SU-DHL-6 (cell line): ENCODE data around the gene BICD1.
"Not testable (repeated sequence)": the region's sequence is repeated elsewhere in the genome, so short reads cannot be mapped to it uniquely, and the experiment has no call there.

Experiments
- H2AFZ ChIP-seq: fragments of 200-600 bp; sonication (generic); 2 replicates; pipeline ENCODE4 v1.6.1; 2014; ENCODE audit warnings: low read depth, mild to moderate bottlenecking, moderate library complexity, mixed read lengths, antibody characterized with exemption, low read length; ENCODE audit not compliant: severe bottlenecking
- H3F3A ChIP-seq: fragments of 200-600 bp; shearing (Covaris generic); 2 replicates; pipeline ENCODE4 v1.6.0; 2016; ENCODE audit warnings: antibody characterized with exemption, mild to moderate bottlenecking; ENCODE audit not compliant: insufficient read depth
- H3K27ac ChIP-seq: fragments of 200-600 bp; sonication (generic); 2 replicates; pipeline ENCODE4 v1.5.1; 2016; ENCODE audit warnings: low read depth, mild to moderate bottlenecking, low read length, moderate library complexity, mixed read lengths
- H3K27me3 ChIP-seq: fragments of 200-600 bp; sonication (generic), shearing (Covaris generic); 2 replicates; pipeline ENCODE4 v1.6.0; 2014; ENCODE audit warnings: mild to moderate bottlenecking, low read length
- H3K36me3 ChIP-seq: fragments of 200-600 bp; sonication (generic); 2 replicates; pipeline ENCODE4 v1.6.1; 2014; ENCODE audit warnings: mild to moderate bottlenecking, low read length, mixed read lengths
- H3K4me2 ChIP-seq: fragments of 300-600, 200-600 bp; shearing (Covaris generic), sonication (generic); 2 replicates; pipeline ENCODE4 v1.6.0; 2014; ENCODE audit warnings: low read length, low read depth, mild to moderate bottlenecking; ENCODE audit not compliant: poor library complexity, severe bottlenecking
- H3K4me3 ChIP-seq: fragments of 200-600 bp; sonication (generic); 2 replicates; pipeline ENCODE4 v1.5.1; 2014; ENCODE audit warnings: antibody characterized with exemption, low read length, mild to moderate bottlenecking, mixed read lengths; ENCODE audit not compliant: insufficient read depth, poor library complexity, severe bottlenecking
- H3K79me2 ChIP-seq: fragments of 200-600 bp; sonication (generic); 2 replicates; pipeline ENCODE4 v1.6.1; 2014; ENCODE audit warnings: mild to moderate bottlenecking, low read length, moderate library complexity; ENCODE audit not compliant: insufficient read depth
- H3K9ac ChIP-seq: fragments of 200-600 bp; sonication (generic); 2 replicates; pipeline ENCODE4 v1.7.0; 2014; ENCODE audit warnings: mild to moderate bottlenecking, low read length
- H3K9me2 ChIP-seq: fragments of 200-600 bp; sonication (generic); replicated peaks from 2 replicates; pipeline ENCODE4 v1.6.1; 2014; ENCODE audit warnings: low read length; ENCODE audit not compliant: insufficient read depth
- H3K9me3 ChIP-seq: fragments of 200-600 bp; sonication (generic); 2 replicates; pipeline ENCODE4 v1.6.1; 2014; ENCODE audit warnings: low read length, mixed read lengths; ENCODE audit not compliant: insufficient read depth
- H4K20me1 ChIP-seq: fragments of 200-600 bp; sonication (generic); 2 replicates; pipeline ENCODE4 v1.6.1; 2014; ENCODE audit warnings: low read depth, mild to moderate bottlenecking, antibody characterized with exemption, low read length, moderate library complexity, mixed read lengths
- CTCF ChIP-seq: fragments of 200-600 bp; sonication (generic); IDR thresholded peaks from one replicate; pipeline ENCODE4 v1.5.1; 2017; ENCODE audit warnings: antibody characterized with exemption, mild to moderate bottlenecking, low read length, moderate library complexity; ENCODE audit not compliant: insufficient read depth, poor library complexity, severe bottlenecking
- EZH2phosphoT487 ChIP-seq: fragments of 200-600 bp; sonication (generic), shearing (Covaris generic); conservative IDR thresholded peaks from 2 replicates; pipeline ENCODE4 v1.6.1; 2018; ENCODE audit warnings: mild to moderate bottlenecking, antibody characterized with exemption, low read length, moderate library complexity, mixed read lengths

The BICD1 gene

DNA sequence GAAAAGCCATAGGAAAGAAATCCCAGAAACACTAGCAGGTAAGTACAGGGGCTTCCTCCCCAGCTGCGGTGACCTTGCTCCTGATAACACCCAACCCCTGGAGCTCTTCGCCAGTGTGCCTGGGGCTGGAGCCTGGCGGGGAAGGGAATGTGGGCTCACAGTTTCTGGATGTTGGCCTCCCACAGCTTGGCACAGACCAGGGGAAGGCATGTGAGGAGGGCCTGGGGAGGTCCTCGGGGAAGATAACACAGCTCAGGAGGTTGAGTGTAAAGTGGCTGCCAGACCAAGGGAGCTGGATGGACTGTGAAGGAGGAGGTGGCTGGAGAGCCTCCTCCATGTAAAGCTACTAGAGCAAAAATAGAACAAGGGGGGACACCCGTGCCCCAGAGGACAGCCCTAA is 120.1 kb downstream of the BICD1 start:
- Histone ChIP-seq H2AFZ (no peak overlapping the region), H4K20me1 (no peaks in the 10 kb centered on the region), H3K4me2 (no peak overlapping the region), H3K79me2 (peaks cover 4% of the 10 kb centered on the region; the same call in 1 of the 2 replicates), H3K9ac (no peak overlapping the region), H3K27ac (no peak overlapping the region), H3K36me3 (peaks cover 4% of the 10 kb centered on the region; the same call in 1 of the 2 replicates), H3F3A (no peaks in the 10 kb centered on the region), H3K9me3 (no peaks in the 10 kb centered on the region), H3K27me3 (no peaks in the 10 kb centered on the region), H3K4me3 (no peak overlapping the region), H3K9me2 (no peaks in the 10 kb centered on the region; the same call in 1 of the 2 replicates)
- TF ChIP-seq EZH2phosphoT487: no peak
- no peak for TF ChIP-seq CTCF

GRCh38 chr12:32229971-32230612 is 123.4 kb downstream of the BICD1 start:
- Histone ChIP-seq H3K4me2 (no peak overlapping the region), H3K27ac (0 out of 2 replicates have a peak overlapping the region, but pooled peaks have one; percentile 3), H3K9me2 (no peaks in the 10 kb centered on the region; the same call in 1 of the 2 replicates), H2AFZ (no peak overlapping the region), H3K36me3 (peaks cover 3% of the 10 kb centered on the region; the same call in 1 of the 2 replicates), H3K27me3 (no peaks in the 10 kb centered on the region), H3K79me2 (peaks cover 15% of the 10 kb centered on the region), H3K4me3 (no peak overlapping the region), H4K20me1 (no peaks in the 10 kb centered on the region), H3K9me3 (no peaks in the 10 kb centered on the region), H3K9ac (no peak overlapping the region), H3F3A (no peaks in the 10 kb centered on the region)
- no peak for TF ChIP-seq EZH2phosphoT487
- TF ChIP-seq CTCF: no peak

DNA sequence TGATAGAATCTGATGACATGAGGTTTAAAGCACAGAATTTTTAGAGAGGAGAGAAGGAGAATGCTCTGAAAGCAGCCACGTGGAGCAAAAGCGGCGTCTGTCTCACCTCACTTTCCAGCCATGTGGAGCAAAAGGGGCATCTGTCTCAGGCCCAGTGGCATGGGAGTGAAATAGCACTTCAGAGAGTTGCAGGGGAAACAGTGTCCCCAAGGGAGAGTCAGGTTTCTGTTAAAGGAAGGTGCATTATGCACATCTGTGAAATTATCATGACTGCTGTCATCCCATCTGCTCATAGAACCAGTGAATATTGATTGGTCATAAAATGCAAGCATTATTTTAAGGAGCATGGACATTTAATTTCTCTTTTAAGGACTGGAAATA is 124.0 kb downstream of the BICD1 start:
- Histone ChIP-seq H3K27ac (0 out of 2 replicates have a peak overlapping the region, but pooled peaks have one; percentile 3), H3K36me3 (no peaks in the 10 kb centered on the region), H4K20me1 (no peaks in the 10 kb centered on the region), H3K9me2 (no peaks in the 10 kb centered on the region; the same call in 1 of the 2 replicates), H3K27me3 (no peaks in the 10 kb centered on the region), H2AFZ (no peak overlapping the region), H3K9ac (no peak overlapping the region), H3K4me2 (no peak overlapping the region), H3K9me3 (no peaks in the 10 kb centered on the region), H3K79me2 (peaks cover 15% of the 10 kb centered on the region), H3K4me3 (no peak overlapping the region), H3F3A (no peaks in the 10 kb centered on the region)
- TF ChIP-seq EZH2phosphoT487: no peak
- TF ChIP-seq CTCF: no peak

- not testable (repeated sequence) for H3K4me2 ChIP-seq, H3K36me3 ChIP-seq, H3K9me2 ChIP-seq, H2AFZ ChIP-seq, H3K27me3 ChIP-seq, H3F3A ChIP-seq, H3K9ac ChIP-seq, H3K27ac ChIP-seq, H3K4me3 ChIP-seq, H3K9me3 ChIP-seq, H4K20me1 ChIP-seq
- H3K79me2 ChIP-seq: peaks cover 15% of the 10 kb centered on the region
These were observed 124.7 kb downstream of the BICD1 start for GRCh38 chr12:32231361-32231760.
